HepG2 (cell line): ENCODE measurements around the gene MYL11. TPM values are rescaled to one million over a fixed set of nuclear protein-coding genes. Genes with fewer than 3 reads are reported as not detected.
A peak's percentile ranks its signal among the peaks of the same experiment; 100 is the strongest.

Source experiments
- CHD4 ChIP-seq: fragments of 200-600 bp; sonication (generic); IDR thresholded peaks from 2 replicates; pipeline ENCODE4 v1.7.0; 2017; ENCODE audit warnings: mild to moderate bottlenecking, low read length, borderline replicate concordance
- FOXA3 ChIP-seq: IDR thresholded peaks from 2 replicates; pipeline ENCODE4 v1.6.1; 2016; ENCODE audit warnings: missing genetic modification reagents, missing compliant biosample characterization
- FOXK1 ChIP-seq: sonication (generic); formaldehyde crosslinking; IDR thresholded peaks from 2 replicates; pipeline ENCODE4 v1.4.0; 2020; ENCODE audit warnings: low read depth, missing genetic modification reagents, borderline replicate concordance
- KDM2A ChIP-seq: sonication (generic); formaldehyde crosslinking; IDR thresholded peaks from 2 replicates; pipeline ENCODE4 v1.4.0; 2020; ENCODE audit warnings: low read depth, missing genetic modification reagents, borderline replicate concordance
- MIER3 ChIP-seq: IDR thresholded peaks from 2 replicates; pipeline ENCODE4 v1.6.1; 2016; ENCODE audit warnings: missing compliant biosample characterization, borderline replicate concordance
- NFRKB ChIP-seq: fragments of 450-650 bp; IDR thresholded peaks from 2 replicates; pipeline ENCODE4 v1.6.1; 2017
- NRL ChIP-seq: sonication (generic); formaldehyde crosslinking; IDR thresholded peaks from 2 replicates; pipeline ENCODE4 v1.5.0; 2020; ENCODE audit warnings: missing genetic modification reagents, mild to moderate bottlenecking, moderate library complexity, borderline replicate concordance
- RELA ChIP-seq: sonication (generic); formaldehyde crosslinking; IDR thresholded peaks from 2 replicates; pipeline ENCODE4 v1.4.0; 2020; ENCODE audit warnings: missing genetic modification reagents
- REST ChIP-seq, 2 experiments: IDR thresholded peaks; 2 replicates each; pipeline ENCODE4 v1.6.1; 2011 to 2012; ENCODE audit warnings: low read length in 2 of 2, borderline replicate concordance in 1 of 2, low read depth in 1 of 2, mild to moderate bottlenecking in 1 of 2, moderate library complexity in 1 of 2
- RXRB ChIP-seq: IDR thresholded peaks from 2 replicates; pipeline ENCODE4 v1.6.1; 2016; ENCODE audit warnings: borderline replicate concordance, missing genetic modification reagents, missing compliant biosample characterization
- TBL1XR1 ChIP-seq: fragments of 150-350 bp; IDR thresholded peaks from 2 replicates; pipeline ENCODE4 v1.6.1; 2014; ENCODE audit warnings: borderline replicate concordance, low read length; ENCODE audit not compliant: partially characterized antibody
- TSC22D2 ChIP-seq: sonication (generic); formaldehyde crosslinking; IDR thresholded peaks from 2 replicates; pipeline ENCODE4 v1.5.1; 2020; ENCODE audit warnings: missing genetic modification reagents, mild to moderate bottlenecking, borderline replicate concordance
- ZFP91 ChIP-seq: sonication (generic); formaldehyde crosslinking; IDR thresholded peaks from 2 replicates; pipeline ENCODE4 v1.9.0; 2022; ENCODE audit warnings: missing genetic modification reagents, mild to moderate bottlenecking, borderline replicate concordance
- ZNF710 ChIP-seq: sonication (generic); formaldehyde crosslinking; IDR thresholded peaks from 2 replicates; pipeline ENCODE4 v1.5.0; 2020; ENCODE audit warnings: mild to moderate bottlenecking, missing genetic modification reagents, borderline replicate concordance
- ZNF777 ChIP-seq: sonication (generic); formaldehyde crosslinking; IDR thresholded peaks from 2 replicates; pipeline ENCODE4 v1.4.0; 2020; ENCODE audit warnings: missing genetic modification reagents
- ZSCAN29 ChIP-seq: sonication (generic); formaldehyde crosslinking; conservative IDR thresholded peaks from 2 replicates; pipeline ENCODE4 v1.4.0; 2020; ENCODE audit warnings: mild to moderate bottlenecking, missing genetic modification reagents
- ZSCAN9 ChIP-seq: IDR thresholded peaks from 2 replicates; pipeline ENCODE4 v1.6.1; 2016; ENCODE audit warnings: borderline replicate concordance
- polyA plus RNA-seq, 8 experiments: library from polyadenylated mRNA; depleted of rRNA in 3 of 8; stranded (reverse) in 7 of 8; unstranded in 1 of 8; fragments of >200 nt; fragmentation: Illumina TruSeq in 4 of 8; extraction: Trizol in 4 of 8; gene quantifications; 2 replicates each; pipeline versions ENCODE4 v1.2.1 to v1.2.3, GENCODE V29; 2011 to 2016; ENCODE audit warnings: low read depth in 4 of 8, missing spikeins in 1 of 8, mixed read lengths in 1 of 8; ENCODE audit not compliant: insufficient read depth in 1 of 8
- total RNA-seq, 5 experiments: library from RNA; depleted of rRNA; stranded (reverse); fragments of >200 nt; fragmentation: Illumina TruSeq; extraction: Trizol; gene quantifications; 2 replicates each; pipeline ENCODE4 v1.2.3, GENCODE V29; 2016; ENCODE audit warnings: low read depth in 1 of 5
- TF ChIP-seq, protein P1 (sequence below): sonication (generic); formaldehyde crosslinking; IDR thresholded peaks from 2 replicates; pipeline ENCODE4 v1.5.0; 2020; ENCODE audit warnings: missing genetic modification reagents

The MYL11 gene
- total and polyA plus RNA-seq, 2 of the 13 experiments (the other 11 are each of a cell fraction or from before 2014, with no cell fraction given): not detected

- TF ChIP-seq, protein P1, sequence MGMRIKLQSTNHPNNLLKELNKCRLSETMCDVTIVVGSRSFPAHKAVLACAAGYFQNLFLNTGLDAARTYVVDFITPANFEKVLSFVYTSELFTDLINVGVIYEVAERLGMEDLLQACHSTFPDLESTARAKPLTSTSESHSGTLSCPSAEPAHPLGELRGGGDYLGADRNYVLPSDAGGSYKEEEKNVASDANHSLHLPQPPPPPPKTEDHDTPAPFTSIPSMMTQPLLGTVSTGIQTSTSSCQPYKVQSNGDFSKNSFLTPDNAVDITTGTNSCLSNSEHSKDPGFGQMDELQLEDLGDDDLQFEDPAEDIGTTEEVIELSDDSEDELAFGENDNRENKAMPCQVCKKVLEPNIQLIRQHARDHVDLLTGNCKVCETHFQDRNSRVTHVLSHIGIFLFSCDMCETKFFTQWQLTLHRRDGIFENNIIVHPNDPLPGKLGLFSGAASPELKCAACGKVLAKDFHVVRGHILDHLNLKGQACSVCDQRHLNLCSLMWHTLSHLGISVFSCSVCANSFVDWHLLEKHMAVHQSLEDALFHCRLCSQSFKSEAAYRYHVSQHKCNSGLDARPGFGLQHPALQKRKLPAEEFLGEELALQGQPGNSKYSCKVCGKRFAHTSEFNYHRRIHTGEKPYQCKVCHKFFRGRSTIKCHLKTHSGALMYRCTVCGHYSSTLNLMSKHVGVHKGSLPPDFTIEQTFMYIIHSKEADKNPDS: peak; percentile 69; the same call in 1 of the 2 replicates
- no peak; the same call in 1 of the 2 replicates for TF ChIP-seq ZFP91 (CRISPR knock-in tag)
- TF ChIP-seq CHD4: peak; percentile 99
- peak; percentile 49 for TF ChIP-seq KDM2A (CRISPR knock-in tag)
- 0 out of 2 replicates have a peak, but pooled peaks have one; percentile 12 for TF ChIP-seq RELA (CRISPR knock-in tag)
- peak; percentile 76; the same call in 1 of the 2 replicates for TF ChIP-seq ZSCAN9
- TF ChIP-seq ZNF777: no peak
- TF ChIP-seq TBL1XR1: peak; percentile 48
- peak; percentile 91; the same call in 1 of the 2 replicates for TF ChIP-seq FOXK1 (CRISPR knock-in tag)
- TF ChIP-seq RXRB (CRISPR knock-in tag): peak; percentile 86
- no peak for TF ChIP-seq NFRKB
- TF ChIP-seq FOXA3 (CRISPR knock-in tag): peak; percentile 96
- TF ChIP-seq REST (IDR thresholded peaks at IDR 0.05; ENCODE audit: borderline replicate concordance in 1 of 2, low read depth in 1 of 2, low read length in 2 of 2): peak in 1 of 2 experiments; percentile 14; a peak in 1 of 4 replicates
- 0 out of 2 replicates have a peak, but pooled peaks have one; percentile 31 for TF ChIP-seq TSC22D2 (CRISPR knock-in tag)
- TF ChIP-seq ZSCAN29: peak; percentile 66; the same call in 1 of the 2 replicates
- no peak for TF ChIP-seq ZNF710 (CRISPR knock-in tag)
- no peak for TF ChIP-seq NRL (CRISPR knock-in tag)
- TF ChIP-seq MIER3 (CRISPR knock-in tag): peak; percentile 85; the same call in 1 of the 2 replicates
These were observed 27.3 kb downstream of the MYL11 start (continued) for GRCh38 chr16:30401768-30402425.
